SK-N-SH (cell line): Measurements from ENCODE around the gene AADACL4. TPM values are rescaled to one million over a fixed set of nuclear protein-coding genes. Genes with fewer than 3 reads are reported as not detected.

Experiments
- CTCF ChIA-PET: fragments of 300-600, 350-600 bp; formaldehyde crosslinking; extraction: SDS; loops from one replicate; lab custom pipeline; 2021; lab: Yijun Ruan, JAX
- POLR2A ChIA-PET: fragments of 350-600 bp; sonication (Branson Sonifier 250); formaldehyde crosslinking; extraction: SDS; loops from one replicate; lab custom pipeline; 2020; ENCODE audit warnings: antibody characterized with exemption, inconsistent platforms; lab: Yijun Ruan, JAX
- DNase-seq: peaks from one replicate; pipeline ENCODE4 v3.0.0; 2012
- H2AFZ ChIP-seq: fragments of 200-600 bp; sonication (generic); 2 replicates; pipeline ENCODE4 v1.8.1; 2016; ENCODE audit warnings: antibody characterized with exemption, mild to moderate bottlenecking, low read depth
- H3F3A ChIP-seq: fragments of 200-600 bp; sonication (generic); replicated peaks from 2 replicates; pipeline ENCODE3; 2016; ENCODE audit warnings: antibody characterized with exemption, mild to moderate bottlenecking; ENCODE audit not compliant: insufficient read depth
- H3K27ac ChIP-seq, 2 experiments: fragments of 200-500 bp in 1 of 2; fragments of 200-600 bp in 1 of 2; sonication (Bioruptor generic) in 1 of 2; sonication (generic), shearing (Covaris generic) in 1 of 2; 2 replicates each; pipeline versions ENCODE4 v1.5.1 to v1.6.1; 2014 to 2016; ENCODE audit warnings: low read depth in 2 of 2, inconsistent platforms in 1 of 2, low read length in 1 of 2, mild to moderate bottlenecking in 1 of 2, mixed read lengths in 1 of 2
- H3K27me3 ChIP-seq: fragments of 200-600 bp; sonication (generic), shearing (Covaris generic); 2 replicates; pipeline ENCODE4 v1.6.1; 2016; ENCODE audit warnings: mixed run types; ENCODE audit not compliant: insufficient read depth
- H3K36me3 ChIP-seq, 2 experiments: fragments of 200-500 bp in 1 of 2; fragments of 200-600 bp in 1 of 2; sonication (Bioruptor generic) in 1 of 2; sonication (generic) in 1 of 2; replicated peaks in 1 of 2; 2 replicates each; pipeline versions ENCODE3 to v1.5.1; 2014 to 2016; ENCODE audit warnings: low read length in 1 of 2, mild to moderate bottlenecking in 1 of 2; ENCODE audit not compliant: insufficient read depth in 2 of 2, control insufficient read depth in 1 of 2
- H3K4me1 ChIP-seq, 2 experiments: fragments of 200-500 bp in 1 of 2; fragments of 200-600 bp in 1 of 2; sonication (Bioruptor generic) in 1 of 2; sonication (generic), shearing (Covaris generic) in 1 of 2; 2 replicates each; pipeline versions ENCODE4 v1.5.1 to v1.6.1; 2014 to 2016; ENCODE audit warnings: low read depth in 1 of 2, low read length in 1 of 2, mixed run types in 1 of 2; ENCODE audit not compliant: insufficient read depth in 2 of 2, control insufficient read depth in 1 of 2
- H3K4me2 ChIP-seq: fragments of 200-600 bp; sonication (generic), shearing (Covaris generic); 2 replicates; pipeline ENCODE4 v1.6.1; 2017; ENCODE audit warnings: mixed run types
- H3K4me3 ChIP-seq, 2 experiments: fragments of 200-500 bp in 1 of 2; fragments of 200-600 bp in 1 of 2; sonication (Bioruptor generic) in 1 of 2; sonication (generic), shearing (Covaris generic) in 1 of 2; 2 replicates each; pipeline versions ENCODE4 v1.5.1 to v1.8.1; 2014 to 2016; ENCODE audit warnings: low read depth in 2 of 2, inconsistent platforms in 1 of 2, low read length in 1 of 2, mild to moderate bottlenecking in 1 of 2, mixed read lengths in 1 of 2, moderate library complexity in 1 of 2
- H3K79me2 ChIP-seq: fragments of 200-600 bp; sonication (generic); 2 replicates; pipeline ENCODE4 v1.8.1; 2017; ENCODE audit warnings: mild to moderate bottlenecking; ENCODE audit not compliant: insufficient read depth
- H3K9ac ChIP-seq: fragments of 200-600 bp; sonication (generic); 2 replicates; pipeline ENCODE4 v1.6.1; 2017; ENCODE audit warnings: mixed run types
- H3K9me2 ChIP-seq: fragments of 200-600 bp; sonication (generic); 2 replicates; pipeline ENCODE4 v1.6.1; 2017; ENCODE audit warnings: mixed run types
- H3K9me3 ChIP-seq: fragments of 200-600 bp; sonication (generic); 2 replicates; pipeline ENCODE4 v1.6.1; 2017; ENCODE audit warnings: mixed run types, mild to moderate bottlenecking, moderate library complexity
- H4K20me1 ChIP-seq: fragments of 200-600 bp; sonication (generic); 2 replicates; pipeline ENCODE4 v1.6.1; 2017; ENCODE audit warnings: mild to moderate bottlenecking, mixed run types; ENCODE audit not compliant: insufficient read depth
- CHD2 ChIP-seq: fragments of 150-350 bp; IDR thresholded peaks from 2 replicates; pipeline ENCODE4 v1.6.1; 2018; ENCODE audit warnings: low read length; ENCODE audit not compliant: partially characterized antibody
- CTCF ChIP-seq: fragments of 200-600 bp; sonication (generic); IDR thresholded peaks from 2 replicates; pipeline ENCODE4 v1.6.1; 2017; ENCODE audit warnings: antibody characterized with exemption, mild to moderate bottlenecking, moderate library complexity
- EP300 ChIP-seq, 2 experiments: IDR thresholded peaks; 2 replicates each; pipeline versions ENCODE4 v1.4.0 to v1.6.1; 2012; ENCODE audit warnings: borderline replicate concordance in 1 of 2, low read depth in 1 of 2, low read length in 1 of 2
- FOXJ3 ChIP-seq: sonication (generic); formaldehyde crosslinking; IDR thresholded peaks from 2 replicates; pipeline ENCODE4 v1.5.1; 2020; ENCODE audit warnings: mild to moderate bottlenecking, missing genetic modification reagents
- FOXM1 ChIP-seq: IDR thresholded peaks from 2 replicates; pipeline ENCODE4 v1.4.0; 2012; ENCODE audit warnings: low read depth, mild to moderate bottlenecking
- GATA2 ChIP-seq: sonication (generic); formaldehyde crosslinking; IDR thresholded peaks from 2 replicates; pipeline ENCODE4 v1.5.0; 2020; ENCODE audit warnings: mild to moderate bottlenecking, missing genetic modification reagents
- IRF3 ChIP-seq: fragments of 150-350 bp; IDR thresholded peaks from 2 replicates; pipeline ENCODE4 v1.6.1; 2016; ENCODE audit warnings: mild to moderate bottlenecking, low read depth, low read length
- MXI1 ChIP-seq: IDR thresholded peaks from 2 replicates; pipeline ENCODE4 v1.6.1; 2012; ENCODE audit warnings: mild to moderate bottlenecking, low read depth, low read length, improper control_type of control experiment
- NRF1 ChIP-seq: IDR thresholded peaks from 2 replicates; pipeline ENCODE4 v1.6.1; 2012; ENCODE audit warnings: low read depth, mild to moderate bottlenecking, low read length
- POLR2AphosphoS5 ChIP-seq: IDR thresholded peaks from 2 replicates; pipeline ENCODE4 v1.6.1; 2012; ENCODE audit warnings: low read depth, low read length
- RXRA ChIP-seq: IDR thresholded peaks from 2 replicates; pipeline ENCODE4 v1.4.0; 2012; ENCODE audit warnings: low read depth, mild to moderate bottlenecking, borderline replicate concordance
- TAF1 ChIP-seq: IDR thresholded peaks from 2 replicates; pipeline ENCODE4 v1.6.1; 2012; ENCODE audit warnings: low read depth, mild to moderate bottlenecking, low read length, moderate library complexity, borderline replicate concordance
- TCF12 ChIP-seq: IDR thresholded peaks from 2 replicates; pipeline ENCODE4 v1.4.0; 2012
- TEAD4 ChIP-seq: IDR thresholded peaks from 2 replicates; pipeline ENCODE4 v1.4.0; 2012; ENCODE audit warnings: mild to moderate bottlenecking, borderline replicate concordance; ENCODE audit not compliant: insufficient read depth
- ZBTB33 ChIP-seq: IDR thresholded peaks from 2 replicates; pipeline ENCODE4 v1.4.0; 2012; ENCODE audit warnings: low read depth, borderline replicate concordance
- WGBS: methylation state at CpG from one replicate; pipeline ENCODE4 v1.1.6; 2017; ENCODE audit warnings: low lambda C conversion rate; 5-methylcytosine and 5-hydroxymethylcytosine counted together
- polyA plus RNA-seq, 3 experiments: library from polyadenylated mRNA; depleted of rRNA; stranded (reverse); fragments of >200 nt; gene quantifications; 2 replicates each; pipeline ENCODE4 v1.2.3, GENCODE V29; 2012
- TF ChIP-seq, protein P1 (sequence below): fragments of 150-350 bp; IDR thresholded peaks from 2 replicates; pipeline ENCODE4 v1.6.1; 2017; ENCODE audit warnings: antibody characterized with exemption, low read length, low read depth, borderline replicate concordance
- TF ChIP-seq, protein P2 (sequence below): IDR thresholded peaks from 2 replicates; pipeline ENCODE4; 2012
- TF ChIP-seq, protein P3 (sequence below): IDR thresholded peaks from 2 replicates; pipeline ENCODE4 v1.4.0; 2012; ENCODE audit warnings: low read depth
- TF ChIP-seq, protein P4 (sequence below): IDR thresholded peaks from 2 replicates; pipeline ENCODE4 v1.4.0; 2012; ENCODE audit warnings: low read depth, borderline replicate concordance

AADACL4 gene
- polyA plus RNA-seq, 1 of the 3 experiments (the other 2 are of a cell fraction) = 0.59 TPM

GRCh38 chr1:12617901-12618660 is 25.8 kb upstream of the AADACL4 start, which contains the start of gene DHRS3:
TSS of gene DHRS3 (minus strand) at chr1:12618210. CDS start at chr1:12617348, 862 bp downstream.
- no peaks in the 10 kb centered on the region for H3K79me2 ChIP-seq
- peaks cover 18% of the 10 kb centered on the region for H3F3A ChIP-seq
- H3K4me2 ChIP-seq = peak within 1 kb of the TSS; percentile 86
- H3K36me3 ChIP-seq = no peaks in the 10 kb centered on the region
- H3K9me2 ChIP-seq = no peaks in the 10 kb centered on the region
- H3K9me3 ChIP-seq = no peaks in the 10 kb centered on the region
- H3K4me3 ChIP-seq = peak within 1 kb of the TSS; percentile 48 to 59
- no peaks in the 10 kb centered on the region for H3K27me3 ChIP-seq
- peak; percentile 74 for DNase-seq
- H3K27ac ChIP-seq = peak within 1 kb of the TSS; percentile 70 to 79
- H4K20me1 ChIP-seq = no peaks in the 10 kb centered on the region
- peaks cover 29 to 40% of the 10 kb centered on the region in 2 experiments; a peak in 3 of 4 replicates for H3K4me1 ChIP-seq
- H2AFZ ChIP-seq = peak within 1 kb of the TSS; percentile 82
- ChIA-PET POLR2A (interaction anchor here (0.6 to 1.2 kb wide), 3 partner anchors 22 to 140 kb away, joined by 3 to 4 read pairs (median 3); no protein-coding TSS in a partner anchor), CTCF (interaction anchor here (0.7 to 7.2 kb wide), 19 partner anchors 16 to 377 kb away, joined by 3 to 135 read pairs (median 7); no protein-coding TSS in a partner anchor)
- WGBS = 37% methylated on average over 60 of the region's 69 CpGs
- H3K9ac ChIP-seq = peak within 1 kb of the TSS; percentile 53; the same call in 1 of the 2 replicates
- TF ChIP-seq CTCF (no peak), ZBTB33 (no peak), RXRA (no peak), NRF1 (no peak), TCF12 (no peak), EP300 (IDR thresholded peaks at IDR 0.05; ENCODE audit: borderline replicate concordance in 1 of 2, low read depth in 1 of 2, low read length in 1 of 2) (no peak), POLR2AphosphoS5 (no peak), FOXJ3 (CRISPR knock-in tag) (no peak), FOXM1 (no peak), CHD2 (no peak), IRF3 (no peak), MXI1 (no peak), GATA2 (CRISPR knock-in tag) (no peak), TEAD4 (no peak), TAF1 (no peak)
- TF ChIP-seq, protein P1, sequence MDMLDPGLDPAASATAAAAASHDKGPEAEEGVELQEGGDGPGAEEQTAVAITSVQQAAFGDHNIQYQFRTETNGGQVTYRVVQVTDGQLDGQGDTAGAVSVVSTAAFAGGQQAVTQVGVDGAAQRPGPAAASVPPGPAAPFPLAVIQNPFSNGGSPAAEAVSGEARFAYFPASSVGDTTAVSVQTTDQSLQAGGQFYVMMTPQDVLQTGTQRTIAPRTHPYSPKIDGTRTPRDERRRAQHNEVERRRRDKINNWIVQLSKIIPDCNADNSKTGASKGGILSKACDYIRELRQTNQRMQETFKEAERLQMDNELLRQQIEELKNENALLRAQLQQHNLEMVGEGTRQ = no peak
- TF ChIP-seq, protein P2, sequence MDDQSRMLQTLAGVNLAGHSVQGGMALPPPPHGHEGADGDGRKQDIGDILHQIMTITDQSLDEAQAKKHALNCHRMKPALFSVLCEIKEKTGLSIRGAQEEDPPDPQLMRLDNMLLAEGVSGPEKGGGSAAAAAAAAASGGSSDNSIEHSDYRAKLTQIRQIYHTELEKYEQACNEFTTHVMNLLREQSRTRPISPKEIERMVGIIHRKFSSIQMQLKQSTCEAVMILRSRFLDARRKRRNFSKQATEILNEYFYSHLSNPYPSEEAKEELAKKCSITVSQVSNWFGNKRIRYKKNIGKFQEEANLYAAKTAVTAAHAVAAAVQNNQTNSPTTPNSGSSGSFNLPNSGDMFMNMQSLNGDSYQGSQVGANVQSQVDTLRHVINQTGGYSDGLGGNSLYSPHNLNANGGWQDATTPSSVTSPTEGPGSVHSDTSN = no peak
- TF ChIP-seq, protein P3, sequence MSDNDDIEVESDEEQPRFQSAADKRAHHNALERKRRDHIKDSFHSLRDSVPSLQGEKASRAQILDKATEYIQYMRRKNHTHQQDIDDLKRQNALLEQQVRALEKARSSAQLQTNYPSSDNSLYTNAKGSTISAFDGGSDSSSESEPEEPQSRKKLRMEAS = no peak
- TF ChIP-seq, protein P4, sequence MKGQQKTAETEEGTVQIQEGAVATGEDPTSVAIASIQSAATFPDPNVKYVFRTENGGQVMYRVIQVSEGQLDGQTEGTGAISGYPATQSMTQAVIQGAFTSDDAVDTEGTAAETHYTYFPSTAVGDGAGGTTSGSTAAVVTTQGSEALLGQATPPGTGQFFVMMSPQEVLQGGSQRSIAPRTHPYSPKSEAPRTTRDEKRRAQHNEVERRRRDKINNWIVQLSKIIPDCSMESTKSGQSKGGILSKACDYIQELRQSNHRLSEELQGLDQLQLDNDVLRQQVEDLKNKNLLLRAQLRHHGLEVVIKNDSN = no peak
